RWPE1 (cell line): ENCODE results near the gene COX7B2.
A peak's percentile ranks its signal among the peaks of the same experiment; 100 is the strongest.

Experiments used
- CTCF ChIA-PET: fragments of 350-600 bp; sonication (Branson Sonifier 250); formaldehyde crosslinking; extraction: SDS; loops from one replicate; lab custom pipeline; 2021; lab: Yijun Ruan, JAX
- POLR2A ChIA-PET: fragments of 400-600 bp; formaldehyde crosslinking; extraction: SDS; loops from one replicate; lab custom pipeline; 2020; ENCODE audit warnings: antibody characterized with exemption; ENCODE audit not compliant: low non-redundant PET; lab: Yijun Ruan, JAX
- DNase-seq: peaks from one replicate; pipeline ENCODE4 v3.0.0; 2012; ENCODE audit warnings: low spot score
- H3K27ac ChIP-seq: fragments of 450-650 bp; 2 replicates; pipeline ENCODE4 v1.5.1; 2017
- CTCF ChIP-seq: fragments of 450-650 bp; conservative IDR thresholded peaks from 2 replicates; pipeline ENCODE4 v1.5.1; 2017; ENCODE audit warnings: low read depth, mild to moderate bottlenecking

Gene COX7B2

GRCh38 chr4:46949822-46950221 lies 40.8 kb upstream of the COX7B2 start:
- no peak for DNase-seq
- ChIA-PET CTCF (no interaction called here), POLR2A (no interaction called here)
- no peak overlapping the region for H3K27ac ChIP-seq
- no peak for TF ChIP-seq CTCF

GRCh38 chr4:46947541-46947940 lies 38.5 kb upstream of the COX7B2 start:
- POLR2A ChIA-PET = no interaction called here
- no peak for DNase-seq
- H3K27ac ChIP-seq = no peak overlapping the region
- no peak for TF ChIP-seq CTCF
- CTCF ChIA-PET = no interaction called here

- POLR2A ChIA-PET = no interaction called here
- DNase-seq = no peak
- TF ChIP-seq CTCF = no peak
These were observed 38.0 kb upstream of the COX7B2 start for GRCh38 chr4:46946919-46947536.

GRCh38 chr4:46945062-46945461 lies 36.0 kb upstream of the COX7B2 start:
- CTCF ChIA-PET = no interaction called here
- no peak overlapping the region for H3K27ac ChIP-seq
- no peak for TF ChIP-seq CTCF
- no peak for DNase-seq
- POLR2A ChIA-PET = no interaction called here

More at GRCh38 chr4:46946919-46947536, 38.0 kb upstream of the COX7B2 start:
- CTCF ChIA-PET = no interaction called here
- H3K27ac ChIP-seq = no peak overlapping the region

GRCh38 chr4:46944345-46944744 lies 35.3 kb upstream of the COX7B2 start:
- H3K27ac ChIP-seq = no peak overlapping the region
- no peak for DNase-seq
- no peak for TF ChIP-seq CTCF
- POLR2A ChIA-PET = no interaction called here
- CTCF ChIA-PET = no interaction called here

GRCh38 chr4:46937493-46937892 lies 28.4 kb upstream of the COX7B2 start:
- H3K27ac ChIP-seq = no peak overlapping the region
- ChIA-PET POLR2A (no interaction called here), CTCF (no interaction called here)
- no peak for TF ChIP-seq CTCF
- peak; percentile 4 for DNase-seq
